RWPE1 (cell line): Measurements from ENCODE around the gene FAM76B.

Source experiments
- CTCF ChIA-PET: fragments of 350-600 bp; sonication (Branson Sonifier 250); formaldehyde crosslinking; extraction: SDS; loops from one replicate; lab custom pipeline; 2021; lab: Yijun Ruan, JAX
- POLR2A ChIA-PET: fragments of 400-600 bp; formaldehyde crosslinking; extraction: SDS; loops from one replicate; lab custom pipeline; 2020; ENCODE audit warnings: antibody characterized with exemption; ENCODE audit not compliant: low non-redundant PET; lab: Yijun Ruan, JAX
- DNase-seq: peaks from one replicate; pipeline ENCODE4 v3.0.0; 2012; ENCODE audit warnings: low spot score
- H3K27ac ChIP-seq: fragments of 450-650 bp; 2 replicates; pipeline ENCODE4 v1.5.1; 2017
- TF ChIP-seq, protein P1 (sequence below): fragments of 450-650 bp; conservative IDR thresholded peaks from 2 replicates; pipeline ENCODE4 v1.5.1; 2017; ENCODE audit warnings: low read depth, mild to moderate bottlenecking

The FAM76B gene

DNA sequence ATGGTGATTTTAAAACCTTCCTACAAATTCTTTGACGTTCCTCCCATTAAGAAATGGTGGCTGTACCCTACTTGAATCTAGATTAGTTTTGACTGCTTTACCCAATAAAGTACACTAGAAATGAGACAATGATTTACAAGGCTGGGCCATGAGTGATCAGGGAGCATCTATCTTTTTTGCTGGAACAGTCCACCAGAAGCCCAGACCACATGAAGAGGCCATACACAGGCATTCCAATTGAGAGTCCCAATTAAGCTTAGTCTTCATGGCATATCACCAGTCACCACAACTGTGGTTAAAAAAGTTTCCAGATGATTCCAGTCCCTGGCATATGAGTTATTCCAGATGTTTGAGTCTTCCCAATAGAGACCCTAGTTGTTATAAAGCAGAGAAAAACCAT is 39.5 kb downstream of the FAM76B start:
- TF ChIP-seq, protein P1, sequence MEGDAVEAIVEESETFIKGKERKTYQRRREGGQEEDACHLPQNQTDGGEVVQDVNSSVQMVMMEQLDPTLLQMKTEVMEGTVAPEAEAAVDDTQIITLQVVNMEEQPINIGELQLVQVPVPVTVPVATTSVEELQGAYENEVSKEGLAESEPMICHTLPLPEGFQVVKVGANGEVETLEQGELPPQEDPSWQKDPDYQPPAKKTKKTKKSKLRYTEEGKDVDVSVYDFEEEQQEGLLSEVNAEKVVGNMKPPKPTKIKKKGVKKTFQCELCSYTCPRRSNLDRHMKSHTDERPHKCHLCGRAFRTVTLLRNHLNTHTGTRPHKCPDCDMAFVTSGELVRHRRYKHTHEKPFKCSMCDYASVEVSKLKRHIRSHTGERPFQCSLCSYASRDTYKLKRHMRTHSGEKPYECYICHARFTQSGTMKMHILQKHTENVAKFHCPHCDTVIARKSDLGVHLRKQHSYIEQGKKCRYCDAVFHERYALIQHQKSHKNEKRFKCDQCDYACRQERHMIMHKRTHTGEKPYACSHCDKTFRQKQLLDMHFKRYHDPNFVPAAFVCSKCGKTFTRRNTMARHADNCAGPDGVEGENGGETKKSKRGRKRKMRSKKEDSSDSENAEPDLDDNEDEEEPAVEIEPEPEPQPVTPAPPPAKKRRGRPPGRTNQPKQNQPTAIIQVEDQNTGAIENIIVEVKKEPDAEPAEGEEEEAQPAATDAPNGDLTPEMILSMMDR, result no peak
- H3K27ac ChIP-seq, result no peak overlapping the region
- ChIA-PET CTCF (no interaction called here), POLR2A (no interaction called here)
- no peak for DNase-seq

DNA sequence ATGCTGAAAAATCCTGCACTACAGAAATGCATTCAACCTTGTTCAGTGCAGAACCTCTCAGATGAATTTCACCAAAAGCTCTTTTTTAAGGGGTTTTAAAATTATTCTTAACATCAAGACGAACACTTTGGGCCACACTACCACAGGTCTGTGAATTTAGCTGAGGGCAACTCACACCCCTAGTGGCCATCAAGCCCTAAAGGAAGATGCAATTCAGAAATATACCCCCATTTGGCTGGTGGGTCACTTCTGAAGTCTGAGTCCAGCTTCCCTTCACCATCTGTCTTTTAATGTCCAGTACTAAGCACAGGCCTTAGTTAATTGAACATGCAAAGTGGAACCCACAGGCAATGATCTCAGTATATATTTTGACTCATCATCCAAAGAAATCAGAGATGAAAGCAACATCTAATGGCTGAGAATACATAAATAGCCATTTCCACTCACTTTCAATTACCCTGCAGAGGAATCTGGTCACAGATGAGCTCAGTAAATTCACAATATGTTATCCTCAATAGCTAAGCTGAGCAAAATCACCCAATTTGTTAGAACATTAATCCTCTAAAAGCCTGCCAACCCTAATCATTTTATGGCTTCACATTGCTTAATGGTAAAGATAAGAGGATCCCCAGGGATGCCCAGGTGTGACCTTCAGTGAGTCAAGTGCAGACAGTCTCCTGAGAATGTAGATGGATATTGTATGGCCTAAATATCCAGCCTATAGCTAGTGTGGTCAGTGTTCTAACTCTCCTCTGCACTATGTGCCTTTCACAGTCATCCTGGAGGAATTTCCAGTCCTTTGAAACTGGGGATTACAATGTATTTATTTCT is 50.3 kb downstream of the FAM76B start:
- DNase-seq, result no peak
- H3K27ac ChIP-seq, result no peak overlapping the region
- TF ChIP-seq, protein P1, result no peak
- ChIA-PET POLR2A (no interaction called here), CTCF (interaction anchor here (0.6 kb wide), 1 partner anchor 22 kb away, joined by 3 read pairs; no protein-coding TSS in a partner anchor)

DNA sequence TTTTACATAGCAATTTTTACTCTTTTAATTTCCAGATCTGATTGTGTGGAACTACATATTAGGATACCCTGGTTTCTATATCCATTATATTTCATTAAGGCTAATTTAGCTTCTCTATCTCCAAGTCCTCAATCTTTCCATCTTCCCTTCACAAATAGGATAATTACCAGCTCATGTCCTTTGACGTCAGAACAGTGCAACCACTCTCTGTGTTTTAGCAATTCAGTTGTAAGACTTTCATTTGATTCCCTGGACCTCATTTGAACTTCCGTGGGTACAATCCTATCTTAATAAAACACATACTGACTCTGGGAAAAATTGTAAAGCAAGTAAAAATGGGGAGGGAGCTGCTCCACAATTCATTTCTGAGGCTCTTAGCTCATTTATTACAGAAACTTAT is 52.8 kb downstream of the FAM76B start:
- CTCF ChIA-PET, result no interaction called here
- TF ChIP-seq, protein P1, result no peak

DNA sequence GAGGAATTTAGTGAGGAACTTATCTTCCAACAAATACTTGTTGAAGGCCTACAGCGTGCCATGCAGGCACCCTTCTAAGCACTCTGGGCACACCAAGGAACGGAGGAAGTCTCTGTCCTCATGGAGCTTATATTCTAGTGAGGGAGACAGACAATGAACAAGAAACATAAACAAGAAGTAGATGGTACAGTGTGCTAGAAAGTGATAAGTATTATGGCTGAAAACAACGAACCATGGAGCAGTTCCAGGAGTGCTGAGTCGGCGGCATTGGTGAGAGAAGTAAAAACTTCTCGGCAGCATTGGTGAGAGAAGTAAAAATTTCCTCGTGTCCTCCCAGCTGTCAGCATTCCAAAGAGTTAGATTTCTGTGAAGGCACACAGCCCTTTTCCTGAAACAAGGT is 53.2 kb downstream of the FAM76B start:
- ChIA-PET CTCF (no interaction called here), POLR2A (no interaction called here)

More for the DNA sequence above, 52.8 kb downstream of the FAM76B start:
- DNase-seq, result no peak
- no peak overlapping the region for H3K27ac ChIP-seq
- POLR2A ChIA-PET, result no interaction called here

DNA sequence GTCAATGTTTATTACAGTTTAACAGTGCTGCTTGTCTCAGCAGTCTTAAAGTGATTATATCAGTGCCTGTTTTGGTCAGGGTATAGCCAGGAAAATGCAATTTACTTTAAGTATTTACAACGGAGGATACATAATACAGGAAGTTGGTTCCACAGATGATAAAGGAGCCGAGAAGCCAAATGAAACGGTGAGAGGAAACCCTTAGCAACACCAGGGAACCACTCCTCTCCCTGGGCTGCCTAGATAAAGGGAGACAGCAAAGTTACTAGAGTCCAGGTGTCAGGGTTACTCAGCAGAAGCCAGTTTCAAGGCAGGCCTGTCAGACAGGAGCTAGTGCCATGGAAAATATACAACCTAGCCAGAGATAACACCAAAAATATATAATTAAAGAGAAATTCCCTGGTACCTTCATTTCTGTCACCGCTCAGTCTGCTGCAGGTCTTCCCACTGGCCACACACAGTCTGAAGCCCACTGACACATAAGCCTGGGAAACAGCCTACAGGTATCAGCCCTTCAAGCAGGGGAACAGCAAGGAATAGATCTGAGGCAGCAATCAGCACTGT is 55.5 kb downstream of the FAM76B start:
- POLR2A ChIA-PET, result no interaction called here
- CTCF ChIA-PET, result interaction anchor here (0.7 kb wide), 1 partner anchor 67 kb away, joined by 3 read pairs; no protein-coding TSS in a partner anchor
- DNase-seq, result no peak

More for the DNA sequence above, 53.2 kb downstream of the FAM76B start:
- H3K27ac ChIP-seq, result no peak overlapping the region
- TF ChIP-seq, protein P1, result no peak
- DNase-seq, result no peak

DNA sequence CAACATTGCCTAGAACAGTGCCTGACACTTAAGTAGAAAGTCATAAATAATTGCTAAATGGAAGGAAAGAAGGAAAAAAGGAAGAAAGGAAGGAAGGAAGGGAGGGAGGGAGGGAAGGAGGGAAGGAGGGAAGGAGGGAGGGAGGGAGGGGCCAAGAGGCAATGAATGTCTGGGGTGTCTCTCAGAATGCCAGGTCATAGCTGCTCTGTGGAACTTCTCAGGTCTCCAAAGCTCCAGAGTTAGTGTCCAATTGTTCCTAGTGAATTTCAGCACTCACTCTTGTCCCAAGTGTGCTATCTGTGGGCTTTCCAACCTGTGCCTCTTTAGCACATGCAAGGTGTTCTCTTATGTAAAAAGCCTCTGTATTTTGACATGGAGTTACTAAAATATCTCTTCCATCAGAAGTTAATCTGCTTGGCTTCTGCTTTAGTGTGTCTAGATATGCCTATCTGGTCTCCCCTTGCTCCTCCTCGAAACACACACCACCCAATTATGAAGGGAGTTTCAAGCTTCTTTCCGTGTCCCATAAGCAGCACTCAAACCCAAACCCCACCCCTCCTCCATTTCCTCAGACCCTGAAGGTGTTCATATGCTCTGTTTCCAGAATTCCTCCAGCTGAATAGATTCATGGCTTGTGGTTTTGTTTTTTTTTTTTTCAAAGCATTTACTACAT is 56.5 kb downstream of the FAM76B start:
- CTCF ChIA-PET, result no interaction called here

More for the DNA sequence above, 55.5 kb downstream of the FAM76B start:
- TF ChIP-seq, protein P1, result no peak
- no peak overlapping the region for H3K27ac ChIP-seq

More for the DNA sequence above, 56.5 kb downstream of the FAM76B start:
- POLR2A ChIA-PET, result interaction anchor here (0.6 kb wide), 1 partner anchor 276 kb away, joined by 4 read pairs; no protein-coding TSS in a partner anchor
- DNase-seq, result no peak
- no peak overlapping the region for H3K27ac ChIP-seq
- TF ChIP-seq, protein P1, result no peak
